HG03342 (cell line): ENCODE results near the gene ANKRD62.
"Not testable (repeated sequence)": the region's sequence is repeated elsewhere in the genome, so short reads cannot be mapped to it uniquely, and the experiment has no call there.

Experiments
- ATAC-seq: cut with Tn5 transposase; IDR thresholded peaks from one replicate; pipeline ENCODE4 v1.9.1; 2021; ENCODE audit warnings: mild to moderate bottlenecking, moderate library complexity; ENCODE audit not compliant: unreplicated experiment

The ANKRD62 gene

DNA sequence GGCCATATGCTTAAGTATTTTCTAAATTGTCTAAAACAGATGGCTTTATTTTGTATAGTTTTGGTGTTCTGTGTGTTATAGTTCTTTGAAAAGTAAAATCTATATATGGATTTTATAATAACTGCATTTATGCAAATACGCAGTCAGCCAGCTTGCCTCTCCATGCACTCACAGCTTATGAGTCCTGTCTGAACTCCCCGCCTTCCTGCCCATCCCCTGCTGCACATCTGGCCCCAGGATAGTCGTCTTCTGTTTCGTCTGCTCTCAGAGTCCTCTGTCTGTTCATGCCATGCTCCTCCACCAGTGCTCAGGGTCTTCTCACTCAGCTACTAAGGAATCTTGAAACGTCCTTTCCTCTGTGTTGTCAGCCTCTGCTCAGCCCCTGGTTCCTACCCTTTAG, 28.2 kb upstream of the ANKRD62 start:
- ATAC-seq, result no peak

- no peak for ATAC-seq
Measured at GRCh38 chr18:12066910-12067511, 26.6 kb upstream of the ANKRD62 start.

GRCh38 chr18:12067671-12068070, 26.0 kb upstream of the ANKRD62 start:
- ATAC-seq, result no peak

- not testable (repeated sequence) for ATAC-seq
Measured at GRCh38 chr18:12068316-12068949, 25.2 kb upstream of the ANKRD62 start.

- no peak for ATAC-seq
Measured at GRCh38 chr18:12068950-12069320, 24.7 kb upstream of the ANKRD62 start.

- not testable (repeated sequence) for ATAC-seq
Measured at GRCh38 chr18:12071066-12071465, 22.6 kb upstream of the ANKRD62 start.

- no peak for ATAC-seq
Measured at GRCh38 chr18:12072996-12073395, 20.6 kb upstream of the ANKRD62 start.

GRCh38 chr18:12074736-12075135, 18.9 kb upstream of the ANKRD62 start:
- no peak for ATAC-seq

DNA sequence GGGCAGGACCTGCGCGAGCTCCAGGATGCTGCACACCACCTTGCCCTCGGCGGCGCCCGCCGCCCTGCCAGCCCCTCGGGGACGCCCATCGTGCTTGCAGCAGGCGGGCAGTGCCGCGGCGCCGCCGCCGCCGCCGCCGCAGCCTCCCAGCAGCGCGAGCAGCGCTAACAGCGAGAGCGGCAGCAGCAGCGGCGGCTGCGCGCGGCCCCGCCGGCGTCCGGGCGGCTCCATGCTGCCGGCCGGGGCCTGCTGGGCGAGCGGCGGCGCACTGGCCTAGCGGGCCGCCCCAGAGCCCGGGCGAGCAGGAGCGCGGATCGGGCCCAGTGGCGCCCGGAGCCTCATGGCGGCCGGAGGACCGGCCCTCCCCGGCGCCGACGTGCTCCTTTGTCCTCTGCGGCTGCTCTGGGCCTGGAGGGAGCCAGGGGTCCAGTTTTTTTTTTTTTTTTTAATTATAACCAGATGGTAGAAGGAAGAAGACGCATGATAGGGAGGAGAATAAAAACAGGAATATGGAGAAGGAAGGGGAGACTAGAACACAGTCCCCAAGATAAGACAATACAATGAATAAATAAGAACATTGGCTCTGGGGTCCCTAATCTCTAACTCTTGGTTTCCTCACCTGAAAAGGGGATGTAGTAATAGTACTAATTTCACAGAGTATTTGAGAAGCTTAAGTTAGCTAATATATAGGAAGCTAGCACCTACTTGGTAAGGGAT, 17.1 kb upstream of the ANKRD62 start:
- no peak for ATAC-seq

GRCh38 chr18:12077994-12078393, 15.6 kb upstream of the ANKRD62 start:
- not testable (repeated sequence) for ATAC-seq

DNA sequence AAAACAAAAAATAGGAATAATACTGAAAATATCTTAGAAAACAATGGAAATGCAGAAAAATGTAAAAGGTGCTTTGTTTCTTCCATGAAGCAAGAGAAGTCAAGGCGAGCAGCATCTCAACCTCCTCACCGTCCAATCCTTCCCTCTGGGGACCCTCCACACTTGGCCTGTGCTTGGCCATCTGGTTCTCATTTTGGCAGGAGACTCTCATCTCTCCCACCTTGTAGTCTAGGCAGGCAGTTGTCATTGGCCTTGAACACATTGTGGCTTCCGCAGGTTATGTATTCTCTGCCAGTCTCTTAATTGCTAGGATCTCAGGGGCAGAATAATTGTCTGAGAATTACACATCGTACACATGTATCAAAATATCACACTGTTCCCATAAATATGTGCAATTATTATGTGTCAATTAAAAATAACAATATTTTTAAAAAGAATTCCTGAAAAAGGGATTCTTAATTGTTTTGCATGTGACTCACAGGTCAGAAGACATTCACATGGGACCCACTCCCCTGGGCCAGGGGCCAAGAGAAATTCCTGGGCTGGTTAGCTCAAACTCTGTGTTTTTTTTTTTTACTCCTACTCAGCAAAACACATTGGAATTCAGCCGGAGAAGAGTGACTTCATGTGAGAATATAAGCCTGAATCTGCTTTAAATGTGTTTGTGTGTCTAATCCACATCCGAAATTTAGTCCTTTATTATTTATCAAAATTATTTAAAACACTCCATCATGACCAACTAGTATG, 14.0 kb upstream of the ANKRD62 start:
- ATAC-seq, result no peak

GRCh38 chr18:12085136-12085535, 8.5 kb upstream of the ANKRD62 start:
- no peak for ATAC-seq

GRCh38 chr18:12085786-12086185, 7.9 kb upstream of the ANKRD62 start:
- ATAC-seq, result no peak

GRCh38 chr18:12086249-12086648, 7.4 kb upstream of the ANKRD62 start:
- ATAC-seq, result no peak

DNA sequence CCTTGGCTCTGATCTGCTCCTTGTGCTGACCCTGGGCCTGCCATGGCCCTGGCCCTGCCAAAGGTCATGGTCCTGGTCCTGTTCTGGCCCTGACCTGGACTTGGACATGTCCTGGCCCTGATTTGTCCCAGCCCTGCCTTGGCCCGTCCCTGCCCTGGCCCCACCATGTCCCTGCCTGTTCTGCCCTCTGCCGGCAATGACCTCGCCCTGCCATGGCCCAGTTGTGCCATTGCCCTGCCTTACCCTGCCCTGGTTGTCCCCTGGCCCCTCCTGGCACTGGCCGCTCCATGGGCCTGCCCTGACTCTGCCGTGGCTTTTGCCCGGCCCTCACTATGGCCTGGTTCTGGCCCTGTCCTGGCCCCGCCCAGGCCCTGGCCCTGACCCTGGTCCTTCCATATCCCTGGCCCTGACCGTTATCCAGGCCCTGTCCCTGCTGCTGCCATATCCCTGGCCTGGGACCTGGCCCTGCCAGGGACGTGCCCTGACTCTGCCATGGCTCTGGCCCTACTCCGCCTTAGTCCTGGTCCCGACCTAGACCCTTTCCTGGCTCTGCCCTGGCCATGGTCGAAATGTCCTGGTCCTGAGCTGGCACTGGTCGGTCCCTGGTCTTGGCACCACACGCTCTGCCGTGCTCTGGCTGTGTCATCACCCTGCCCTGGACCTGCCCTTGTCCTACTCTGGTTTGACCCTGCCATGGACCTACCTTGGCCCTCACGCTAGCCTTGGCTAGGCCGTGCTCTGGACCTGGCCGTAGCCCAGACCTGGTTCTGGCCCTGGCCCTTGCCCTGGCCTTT, 6.8 kb upstream of the ANKRD62 start:
- no peak for ATAC-seq

- ATAC-seq, result no peak
Measured at GRCh38 chr18:12087471-12088025, 6.1 kb upstream of the ANKRD62 start.

GRCh38 chr18:12088096-12088495, 5.5 kb upstream of the ANKRD62 start:
- ATAC-seq, result no peak

GRCh38 chr18:12088731-12089375, 4.8 kb upstream of the ANKRD62 start:
- ATAC-seq, result no peak

DNA sequence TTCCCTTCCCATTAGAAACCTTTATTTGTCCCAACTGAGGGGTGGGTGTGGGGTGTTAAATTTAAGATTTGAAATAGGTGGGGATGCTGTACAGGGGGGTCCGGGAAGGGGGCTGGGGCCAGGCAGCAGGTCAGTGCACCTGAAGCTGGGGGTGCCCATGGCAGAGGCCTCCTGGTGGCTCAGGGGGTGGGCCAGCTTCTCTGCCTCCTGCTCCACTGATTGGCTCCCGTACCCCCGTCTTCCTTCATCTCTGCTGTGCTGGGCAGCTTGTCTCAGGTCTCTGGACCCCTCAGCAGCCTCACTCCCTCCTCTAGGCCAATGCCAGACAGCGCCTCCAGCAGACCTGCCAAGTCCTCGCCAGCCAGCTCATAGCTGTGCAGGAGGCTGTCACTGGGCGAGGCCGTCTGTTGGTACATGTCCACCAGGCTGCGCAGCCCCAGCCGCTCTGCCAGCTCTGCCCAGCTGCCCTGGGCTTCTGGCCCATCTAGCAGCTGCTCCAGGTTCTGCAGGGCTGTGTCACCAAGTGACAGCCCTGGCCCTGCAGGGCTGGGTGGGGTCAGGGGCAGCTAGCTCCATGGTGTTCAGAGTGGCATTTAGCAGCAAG, 2.0 kb upstream of the ANKRD62 start:
- no peak for ATAC-seq
